Fibroblast of villous mesenchyme (primary cell): ENCODE results near the gene FHOD1. TPM values are rescaled to one million over a fixed set of nuclear protein-coding genes. Genes with fewer than 3 reads are reported as not detected.

ENCODE experiments used
- DNase-seq: peaks from one replicate; pipeline ENCODE4 v3.0.0-alpha.2; 2010; ENCODE audit warnings: low read depth
- H3K4me3 ChIP-seq: 2 replicates; pipeline ENCODE4 v1.5.1; 2011; ENCODE audit warnings: low read depth, mild to moderate bottlenecking, low read length
- CTCF ChIP-seq: IDR thresholded peaks from 2 replicates; pipeline ENCODE4 v1.5.1; 2012; ENCODE audit warnings: low read depth, mild to moderate bottlenecking, low read length; ENCODE audit not compliant: insufficient read depth
- total RNA-seq: library from RNA; depleted of rRNA; stranded (reverse); fragments of >200 nt; gene quantifications from 2 replicates; pipeline ENCODE4 v1.2.3, GENCODE V29; 2012

Gene FHOD1
- total RNA-seq, 1 donor, result 22.9 TPM

DNA sequence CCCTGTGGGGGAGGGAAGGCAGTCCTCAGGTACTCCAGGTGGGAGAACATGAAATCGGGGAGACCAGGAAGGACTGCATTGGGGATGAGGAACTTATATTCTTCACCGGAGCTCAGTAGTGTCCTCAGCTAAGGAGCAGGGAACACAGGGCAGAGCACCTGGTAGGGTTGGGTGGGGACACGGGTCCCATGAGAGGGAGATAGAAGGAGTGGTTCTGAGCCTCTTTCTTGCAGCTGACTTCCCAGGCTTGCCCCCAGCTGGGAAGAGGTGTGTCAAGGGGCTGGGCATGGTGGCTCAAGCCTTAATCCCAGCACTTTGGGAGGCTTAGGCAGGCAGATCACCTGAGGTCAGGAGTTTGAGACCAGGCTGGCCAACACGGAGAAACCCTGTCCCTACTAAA lies 2.1 kb downstream of the FHOD1 start:
- peak overlapping the region; percentile 82 for H3K4me3 ChIP-seq
- no peak for TF ChIP-seq CTCF
- no peak for DNase-seq

DNA sequence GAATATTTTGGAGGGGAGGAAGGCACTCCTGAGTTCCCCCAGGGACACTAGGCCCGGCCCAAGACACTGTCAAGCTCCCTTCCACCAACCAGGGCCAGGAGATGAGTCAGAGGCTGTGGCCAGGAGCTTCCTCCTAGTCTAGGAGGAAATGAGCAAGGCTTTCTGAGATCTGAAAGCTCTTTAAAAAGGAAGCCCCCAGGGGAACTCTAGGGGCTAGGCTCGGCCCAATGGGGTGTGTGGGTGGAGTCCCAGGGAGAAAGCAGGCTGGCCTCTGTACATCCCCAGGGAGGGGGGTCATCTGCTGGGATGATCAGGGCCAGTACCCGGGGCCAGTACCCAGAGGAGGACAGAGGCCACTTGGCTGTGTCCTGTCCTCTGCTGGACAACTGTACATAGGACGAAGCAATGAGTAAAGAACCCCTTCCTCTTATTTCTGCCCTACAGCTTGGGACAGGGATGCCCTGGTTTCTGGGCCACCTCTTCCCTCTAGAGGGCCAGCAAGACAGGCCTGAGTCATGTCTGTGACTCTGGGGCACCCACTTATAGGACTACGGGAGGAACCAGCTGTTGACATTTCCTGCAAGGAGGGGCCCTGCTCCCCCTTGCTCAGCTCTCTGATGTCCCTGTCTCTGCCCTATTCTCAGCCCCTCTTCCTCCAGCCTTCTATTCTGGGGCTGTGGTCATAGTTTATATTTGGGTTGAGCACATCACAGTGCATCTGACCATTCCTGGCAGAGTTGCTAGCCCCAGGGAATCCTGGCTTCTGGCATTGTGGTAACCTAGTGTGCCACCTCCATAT lies 2.7 kb downstream of the FHOD1 start:
- TF ChIP-seq CTCF, result no peak
- DNase-seq, result peak; percentile 85
- peak overlapping the region; percentile 82 for H3K4me3 ChIP-seq

DNA sequence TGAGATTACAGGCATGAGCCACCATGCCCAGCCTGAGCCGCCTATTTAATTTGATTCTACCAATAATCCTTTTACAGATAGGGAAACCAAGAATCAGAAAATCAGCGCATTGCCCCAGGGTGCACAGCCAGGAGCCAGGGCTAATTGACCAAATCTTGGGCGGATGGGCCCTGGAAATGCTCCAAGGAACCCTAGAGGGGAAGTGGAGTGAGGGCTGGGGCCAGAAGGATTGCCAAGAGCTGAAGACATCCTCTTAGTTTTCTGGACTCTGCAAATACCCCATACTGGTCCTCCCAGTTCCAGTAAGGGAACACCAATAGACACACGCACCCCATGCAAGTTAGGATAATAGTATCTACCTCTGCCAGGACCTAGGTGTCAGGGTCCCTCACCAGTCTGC lies 3.8 kb downstream of the FHOD1 start:
- no peak for DNase-seq
- no peak for TF ChIP-seq CTCF
- H3K4me3 ChIP-seq, result no peak overlapping the region

DNA sequence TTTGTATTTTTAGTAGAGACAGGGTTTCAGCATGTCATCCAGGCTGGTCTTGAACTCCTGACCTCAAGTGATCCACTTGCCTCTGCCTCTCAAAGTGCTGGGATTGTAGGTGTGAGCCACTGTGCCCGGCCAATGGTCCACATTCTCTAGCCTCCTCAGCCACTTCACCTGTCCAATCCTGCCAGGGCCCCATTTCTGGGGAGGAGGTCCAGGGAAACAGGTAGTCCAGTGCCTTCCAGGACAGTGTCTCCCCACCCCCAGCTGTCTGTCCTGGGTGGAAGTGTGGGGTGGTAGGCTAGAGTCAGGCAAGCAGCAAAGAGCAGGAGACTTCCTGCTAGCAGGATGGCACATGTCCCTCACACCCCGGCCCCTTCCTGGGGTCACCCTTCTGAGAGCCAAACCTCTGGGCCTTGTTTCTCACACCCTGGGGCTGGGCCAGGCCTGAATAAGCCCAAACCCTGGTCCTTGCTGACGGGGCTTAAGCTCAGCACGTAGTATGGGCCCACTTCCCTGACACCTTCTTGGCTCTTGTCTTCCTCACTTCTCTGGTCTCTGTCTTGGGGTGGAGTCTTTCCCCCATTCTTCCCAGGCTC lies 5.0 kb downstream of the FHOD1 start:
- no peak for TF ChIP-seq CTCF
- DNase-seq, result no peak

DNA sequence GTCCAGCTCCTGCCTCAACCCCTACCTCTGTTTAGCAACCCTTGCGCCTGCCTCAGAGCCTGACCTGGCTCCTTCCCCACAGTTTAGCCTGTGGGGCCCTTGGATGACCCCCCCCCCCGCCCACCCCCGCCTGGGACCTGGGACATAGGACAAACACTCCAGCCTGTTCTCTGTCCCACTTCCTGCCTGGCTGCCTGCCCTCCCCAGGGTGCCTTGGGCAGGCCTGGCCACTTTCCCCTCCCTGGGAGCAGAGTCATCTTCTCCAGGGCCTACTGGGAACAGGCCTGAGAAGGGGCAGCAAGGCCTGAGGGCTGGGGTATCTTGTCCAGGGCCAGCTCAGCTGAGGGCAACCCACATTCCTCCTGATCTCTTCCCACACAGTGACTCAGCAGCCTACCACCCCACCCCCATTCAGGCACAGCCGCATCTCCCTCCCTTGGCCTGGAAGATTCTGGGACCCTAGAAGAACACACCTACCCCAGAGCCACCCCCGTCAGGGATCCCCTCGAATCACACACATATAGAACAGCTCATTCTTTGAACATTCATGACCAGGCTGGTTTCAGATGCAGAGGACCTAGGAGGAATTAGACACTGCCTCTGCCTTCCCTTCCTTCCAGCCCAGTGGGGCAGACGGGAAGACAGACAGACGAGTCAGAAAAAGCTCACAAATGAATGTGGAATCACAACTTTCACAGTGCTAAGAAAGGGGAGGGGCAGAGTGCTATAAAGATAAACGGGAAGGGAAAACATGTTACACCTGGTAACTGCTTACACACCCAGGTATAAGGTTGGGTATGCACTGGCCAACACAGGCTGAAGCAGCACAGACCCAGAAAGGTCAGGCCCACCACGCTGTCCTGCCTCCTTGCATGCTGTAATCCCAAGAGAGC lies 6.0 kb downstream of the FHOD1 start:
- no peak for TF ChIP-seq CTCF
- no peak overlapping the region for H3K4me3 ChIP-seq
- DNase-seq, result peak; percentile 91

More for the DNA sequence above, 5.0 kb downstream of the FHOD1 start:
- H3K4me3 ChIP-seq, result no peak overlapping the region

GRCh38 chr16:67240506-67240905 lies 6.8 kb downstream of the FHOD1 start:
- peak; percentile 29 for DNase-seq
- no peak overlapping the region for H3K4me3 ChIP-seq
- TF ChIP-seq CTCF, result no peak
